Stimulated activated effector memory CD8-positive, alpha-beta T cell treated with anti-CD3 and anti-CD28 coated beads, Interleukin-12 subunit alpha, Interleukin-12 subunit beta, amount 100 ng/mL, for 72 hours (primary cell): ENCODE results near the gene SLC9A5.

Experiments used
- ATAC-seq: fragments of 150-1000 bp; cut with Tn5 transposase; 2 replicates; pipeline ENCODE4 v1.10.0; 2021
- DNase-seq, 2 donors: peaks; one replicate each; pipeline ENCODE4 v3.0.0; 2021 to 2022; ENCODE audit warnings: low spot score in 2 of 2
- H3K27ac Mint-ChIP-seq: one replicate; pipeline ENCODE4 v1.8.0; 2022; ENCODE audit warnings: mild to moderate bottlenecking, mixed read lengths
- H3K36me3 Mint-ChIP-seq: one replicate; pipeline ENCODE4 v1.8.0; 2022; ENCODE audit warnings: mild to moderate bottlenecking, mixed read lengths
- H3K4me1 Mint-ChIP-seq: one replicate; pipeline ENCODE4 v1.8.0; 2022; ENCODE audit warnings: mixed read lengths
- H3K4me3 Mint-ChIP-seq: one replicate; pipeline ENCODE4 v1.8.0; 2022; ENCODE audit warnings: mild to moderate bottlenecking, mixed read lengths
- H3K9me3 Mint-ChIP-seq: one replicate; pipeline ENCODE4 v1.8.0; 2022; ENCODE audit warnings: mixed read lengths

SLC9A5 gene

DNA sequence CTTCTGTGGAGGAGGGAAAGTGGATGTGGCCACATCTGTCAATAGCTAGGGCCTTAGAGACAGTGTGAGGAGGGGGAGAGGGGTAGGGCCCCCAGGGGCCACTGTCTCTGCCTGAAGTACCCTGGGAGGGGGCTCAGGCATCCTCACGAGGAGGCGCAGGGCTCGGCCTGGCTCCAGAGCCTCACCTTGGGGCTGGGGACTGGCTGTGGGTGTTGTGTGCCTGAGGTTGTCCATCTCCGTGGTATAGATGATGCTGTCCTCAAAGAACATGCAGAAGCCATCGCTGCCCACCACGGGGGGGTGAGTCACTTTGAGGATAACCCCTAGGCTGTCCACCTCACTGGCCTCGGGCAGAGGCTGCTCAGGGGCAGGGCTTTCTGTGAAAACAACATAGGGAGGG lies 42.7 kb downstream of the SLC9A5 start:
- ATAC-seq (no peak), DNase-seq (no peak)
- H3K27ac Mint-ChIP-seq = peak overlapping the region; percentile 86
- no peaks in the 10 kb centered on the region for H3K36me3 Mint-ChIP-seq
- H3K4me3 Mint-ChIP-seq = no peak overlapping the region
- H3K4me1 Mint-ChIP-seq = peaks cover 31% of the 10 kb centered on the region
- no peaks in the 10 kb centered on the region for H3K9me3 Mint-ChIP-seq

DNA sequence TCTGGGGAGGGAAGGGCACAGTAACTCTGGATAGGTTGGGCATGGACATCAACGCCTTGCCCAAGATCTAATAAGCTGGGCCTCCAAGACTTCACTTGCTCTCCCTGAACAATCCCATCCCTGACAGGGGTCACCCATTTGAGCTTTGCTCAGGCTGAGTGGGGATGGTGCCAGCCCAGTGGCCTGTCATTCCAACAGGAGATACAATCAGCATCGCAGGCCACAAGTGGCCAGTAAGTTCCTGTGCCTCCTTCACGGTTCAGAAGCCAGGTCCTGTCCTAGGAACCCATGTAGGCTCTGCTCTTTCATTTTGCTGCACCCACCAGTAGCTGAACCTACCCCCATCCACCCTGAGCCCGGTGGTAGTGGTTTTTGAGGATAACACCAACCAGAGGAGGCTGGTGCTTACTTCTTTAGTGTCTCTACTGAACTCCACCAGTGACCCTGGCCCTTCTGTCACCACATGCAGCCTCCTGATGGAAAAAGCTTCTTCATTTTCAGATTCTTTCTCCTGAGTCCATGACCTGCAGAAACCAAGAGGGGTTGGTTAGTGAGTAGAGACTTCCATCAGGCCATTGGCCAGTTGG lies 45.5 kb downstream of the SLC9A5 start:
- Mint-ChIP-seq H3K4me3 (no peak overlapping the region), H3K36me3 (no peaks in the 10 kb centered on the region), H3K27ac (peak overlapping the region; percentile 76), H3K4me1 (peaks cover 30% of the 10 kb centered on the region), H3K9me3 (no peaks in the 10 kb centered on the region)
- DNase-seq (no peak), ATAC-seq (no peak)

DNA sequence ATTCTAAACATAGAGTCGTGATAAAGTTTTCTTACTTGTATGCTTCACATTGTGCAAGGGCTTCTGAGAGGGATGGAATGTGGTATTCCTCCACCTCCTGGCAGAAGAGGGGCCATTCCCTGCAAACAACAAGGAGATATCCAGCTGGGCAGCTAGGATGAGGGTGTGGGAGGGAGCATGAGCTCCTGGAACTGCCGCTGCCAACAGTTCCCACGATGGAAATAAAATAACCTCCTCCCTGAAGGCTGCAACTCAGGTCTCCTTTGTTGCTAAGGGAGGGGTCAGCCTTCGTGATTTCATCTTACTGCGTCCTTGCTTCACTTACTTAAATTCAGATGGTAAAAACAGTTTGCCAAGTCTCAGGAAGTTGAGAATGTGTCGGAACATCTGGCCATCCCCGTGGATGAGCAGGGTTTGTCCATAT lies 46.2 kb downstream of the SLC9A5 start:
- no peak for ATAC-seq
- H3K4me3 Mint-ChIP-seq = no peak overlapping the region
- no peaks in the 10 kb centered on the region for H3K9me3 Mint-ChIP-seq
- DNase-seq = no peak
- H3K4me1 Mint-ChIP-seq = peaks cover 23% of the 10 kb centered on the region
- peak overlapping the region; percentile 76 for H3K27ac Mint-ChIP-seq
- H3K36me3 Mint-ChIP-seq = no peaks in the 10 kb centered on the region

DNA sequence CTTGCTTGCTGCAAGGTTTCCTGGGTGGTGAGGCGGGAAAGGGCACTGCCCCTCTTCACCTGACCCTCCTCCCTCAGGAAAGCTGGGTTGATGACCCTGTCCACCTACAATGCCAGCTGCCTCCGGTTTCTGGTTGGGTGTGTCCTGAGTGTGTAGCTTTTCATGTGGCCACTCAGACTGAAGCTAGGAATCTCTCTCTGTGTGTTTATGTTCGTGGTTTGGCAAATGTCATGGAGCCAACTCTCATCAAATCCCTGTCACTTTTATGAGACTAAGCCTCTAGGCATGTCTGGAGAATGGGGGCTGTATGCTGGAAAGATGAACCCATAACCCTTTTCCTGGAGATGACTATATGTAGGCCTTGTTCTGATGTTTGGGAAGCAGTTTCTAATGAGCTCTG lies 47.6 kb downstream of the SLC9A5 start:
- Mint-ChIP-seq H3K4me1 (peaks cover 14% of the 10 kb centered on the region), H3K27ac (peak overlapping the region; percentile 13), H3K9me3 (no peaks in the 10 kb centered on the region), H3K36me3 (no peaks in the 10 kb centered on the region), H3K4me3 (no peak overlapping the region)
- ATAC-seq = no peak
- DNase-seq = no peak

DNA sequence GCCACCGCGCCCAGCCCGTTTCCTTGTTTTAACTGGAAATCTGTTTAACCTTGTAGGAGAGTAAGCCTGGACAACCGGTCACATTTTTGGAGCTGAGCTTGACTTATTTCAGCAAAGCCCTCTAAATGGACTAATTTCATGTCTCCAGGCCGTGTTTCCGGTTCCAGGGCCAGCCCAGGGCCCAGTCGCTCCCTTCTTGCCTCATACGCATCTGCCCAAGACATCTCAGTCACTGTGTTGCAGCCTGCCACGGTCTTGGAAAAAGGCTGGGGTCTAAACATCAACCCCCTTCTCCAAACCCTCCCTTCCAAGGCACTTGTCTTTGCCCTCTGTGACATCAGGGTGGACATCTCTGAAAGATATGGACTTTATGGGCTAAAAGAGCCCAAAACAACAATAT lies 49.5 kb downstream of the SLC9A5 start:
- H3K4me3 Mint-ChIP-seq = no peak overlapping the region
- no peak for ATAC-seq
- no peak for DNase-seq
- H3K27ac Mint-ChIP-seq = no peak overlapping the region
- peaks cover 2% of the 10 kb centered on the region for H3K4me1 Mint-ChIP-seq
- no peaks in the 10 kb centered on the region for H3K36me3 Mint-ChIP-seq
- H3K9me3 Mint-ChIP-seq = no peaks in the 10 kb centered on the region

DNA sequence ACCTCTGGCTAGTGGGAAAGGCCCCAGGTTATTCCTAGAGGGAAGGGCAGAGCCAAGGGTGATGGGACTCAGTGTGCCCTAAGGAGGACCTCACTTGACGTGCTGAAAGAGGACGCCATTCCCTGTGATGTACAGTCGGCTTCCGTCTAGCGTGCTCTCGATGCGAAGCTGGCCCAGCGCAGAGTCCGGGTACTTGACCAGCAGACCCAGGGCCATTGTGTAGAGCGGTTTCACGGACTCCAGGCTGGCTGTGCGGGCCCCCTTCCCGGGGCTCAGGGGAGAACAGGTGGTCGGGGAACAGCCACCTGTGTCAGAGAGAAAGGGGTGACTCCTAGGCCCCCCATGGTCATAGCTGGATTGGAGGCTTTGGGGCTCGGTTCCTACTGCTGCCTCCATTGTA lies 50.5 kb downstream of the SLC9A5 start:
- H3K9me3 Mint-ChIP-seq = no peaks in the 10 kb centered on the region
- DNase-seq (no peak), ATAC-seq (no peak)
- H3K4me1 Mint-ChIP-seq = no peaks in the 10 kb centered on the region
- no peaks in the 10 kb centered on the region for H3K36me3 Mint-ChIP-seq
- no peak overlapping the region for H3K27ac Mint-ChIP-seq
- H3K4me3 Mint-ChIP-seq = no peak overlapping the region

DNA sequence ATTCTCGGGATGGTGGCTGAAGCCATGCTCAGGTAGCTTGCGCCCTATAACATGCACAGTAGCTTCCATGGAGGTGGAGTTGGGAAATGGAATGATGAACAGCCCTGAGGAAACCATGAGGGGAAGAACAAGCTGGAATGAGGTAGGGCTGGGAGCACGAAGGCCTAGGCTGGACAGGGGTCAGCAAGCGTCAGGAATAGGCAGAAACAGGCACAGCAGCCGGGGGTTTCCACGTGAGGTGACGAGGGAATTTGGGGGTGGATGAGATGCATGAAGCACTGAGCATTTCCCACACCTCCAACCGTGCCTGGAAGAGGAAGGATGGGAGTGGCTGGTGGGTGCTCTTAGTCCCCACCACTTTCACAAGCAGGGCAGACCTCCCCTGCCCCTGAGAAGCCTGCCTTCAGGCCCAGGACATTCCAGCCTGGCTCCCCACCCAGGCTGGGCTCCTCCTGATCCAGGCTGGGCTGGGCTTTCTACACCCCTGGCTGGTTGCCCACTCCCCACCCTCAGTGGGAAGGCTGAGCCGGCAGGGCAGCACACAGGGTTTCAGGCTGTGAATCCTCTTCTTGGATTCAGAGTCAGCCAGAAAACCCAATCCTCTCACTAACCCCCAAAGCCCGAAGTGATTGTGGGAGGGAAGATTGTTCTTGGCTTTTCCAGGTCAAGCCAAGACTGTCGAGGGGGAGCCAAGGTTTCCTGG lies 52.5 kb downstream of the SLC9A5 start:
- Mint-ChIP-seq H3K9me3 (no peaks in the 10 kb centered on the region), H3K36me3 (no peaks in the 10 kb centered on the region), H3K4me1 (no peaks in the 10 kb centered on the region), H3K4me3 (no peak overlapping the region), H3K27ac (no peak overlapping the region)
- ATAC-seq = no peak
- no peak for DNase-seq

DNA sequence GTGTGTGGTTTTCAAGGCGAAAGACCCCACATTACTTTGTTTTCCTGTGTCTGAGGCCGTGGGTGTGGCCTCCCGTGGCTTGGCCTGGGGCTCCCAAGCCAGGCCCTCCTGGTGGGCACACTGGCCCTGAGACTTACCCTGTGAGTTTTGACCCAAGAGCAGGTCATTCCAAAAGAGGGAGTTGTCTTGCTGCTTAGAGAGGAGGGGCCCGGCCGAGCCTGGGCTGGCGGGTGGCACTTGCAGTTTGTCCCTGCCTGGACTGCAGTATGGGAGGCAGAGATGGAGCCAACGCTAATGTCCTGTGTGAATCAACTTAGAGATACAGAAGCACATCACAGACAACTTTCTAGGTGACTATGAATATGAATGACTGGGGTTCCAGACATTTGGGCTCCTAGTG lies 53.3 kb downstream of the SLC9A5 start:
- Mint-ChIP-seq H3K27ac (peak overlapping the region; percentile 62), H3K4me3 (no peak overlapping the region), H3K4me1 (no peaks in the 10 kb centered on the region), H3K9me3 (no peaks in the 10 kb centered on the region), H3K36me3 (no peaks in the 10 kb centered on the region)
- DNase-seq = no peak
- peak; percentile 16 for ATAC-seq

DNA sequence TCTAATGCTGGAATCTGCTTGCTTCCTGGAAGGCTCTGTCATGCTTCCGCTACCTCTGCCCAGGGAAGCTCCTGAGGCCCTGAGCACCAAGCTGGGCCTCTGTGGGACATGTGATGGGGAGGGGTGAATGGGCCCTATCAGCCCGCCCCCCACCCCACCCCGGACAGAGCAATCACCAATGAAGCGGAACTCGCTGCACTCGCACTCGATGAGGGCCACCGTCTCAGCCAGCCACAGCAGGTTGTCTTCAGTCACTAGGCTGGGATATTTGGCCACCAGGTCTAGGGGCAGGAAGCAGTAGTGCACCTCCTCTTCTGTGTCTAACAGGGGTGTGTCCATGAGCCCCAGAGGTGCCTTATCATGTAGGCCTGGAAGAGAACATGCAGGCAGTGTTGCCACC lies 54.2 kb downstream of the SLC9A5 start:
- peaks cover under 1% of the 10 kb centered on the region for H3K36me3 Mint-ChIP-seq
- H3K4me3 Mint-ChIP-seq = no peak overlapping the region
- ATAC-seq (peak; percentile 47), DNase-seq (no peak)
- no peak overlapping the region for H3K27ac Mint-ChIP-seq
- H3K4me1 Mint-ChIP-seq = no peaks in the 10 kb centered on the region
- no peaks in the 10 kb centered on the region for H3K9me3 Mint-ChIP-seq

DNA sequence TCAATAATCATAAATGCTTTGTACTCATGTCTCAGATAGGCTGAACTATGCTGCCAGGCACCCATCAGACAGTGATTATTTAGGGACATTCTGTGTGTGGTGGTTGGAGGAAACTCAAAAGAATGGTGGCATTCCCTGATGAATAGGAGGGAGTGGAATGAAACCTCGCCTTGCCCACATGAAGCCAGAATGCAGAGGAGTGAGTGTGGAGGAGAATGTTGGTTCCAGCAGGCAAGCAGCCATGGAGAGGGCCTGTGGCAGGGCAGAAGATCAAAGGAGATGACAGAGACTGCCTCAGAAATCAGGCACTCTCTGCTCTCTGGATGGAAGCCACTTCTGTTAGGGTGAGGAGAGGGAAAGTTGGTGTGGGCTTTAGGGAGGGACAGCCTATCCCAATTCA lies 55.2 kb downstream of the SLC9A5 start:
- H3K36me3 Mint-ChIP-seq = peaks cover 5% of the 10 kb centered on the region
- no peak overlapping the region for H3K27ac Mint-ChIP-seq
- no peaks in the 10 kb centered on the region for H3K9me3 Mint-ChIP-seq
- no peak overlapping the region for H3K4me3 Mint-ChIP-seq
- H3K4me1 Mint-ChIP-seq = peaks cover 9% of the 10 kb centered on the region
- DNase-seq = no peak
- no peak for ATAC-seq

DNA sequence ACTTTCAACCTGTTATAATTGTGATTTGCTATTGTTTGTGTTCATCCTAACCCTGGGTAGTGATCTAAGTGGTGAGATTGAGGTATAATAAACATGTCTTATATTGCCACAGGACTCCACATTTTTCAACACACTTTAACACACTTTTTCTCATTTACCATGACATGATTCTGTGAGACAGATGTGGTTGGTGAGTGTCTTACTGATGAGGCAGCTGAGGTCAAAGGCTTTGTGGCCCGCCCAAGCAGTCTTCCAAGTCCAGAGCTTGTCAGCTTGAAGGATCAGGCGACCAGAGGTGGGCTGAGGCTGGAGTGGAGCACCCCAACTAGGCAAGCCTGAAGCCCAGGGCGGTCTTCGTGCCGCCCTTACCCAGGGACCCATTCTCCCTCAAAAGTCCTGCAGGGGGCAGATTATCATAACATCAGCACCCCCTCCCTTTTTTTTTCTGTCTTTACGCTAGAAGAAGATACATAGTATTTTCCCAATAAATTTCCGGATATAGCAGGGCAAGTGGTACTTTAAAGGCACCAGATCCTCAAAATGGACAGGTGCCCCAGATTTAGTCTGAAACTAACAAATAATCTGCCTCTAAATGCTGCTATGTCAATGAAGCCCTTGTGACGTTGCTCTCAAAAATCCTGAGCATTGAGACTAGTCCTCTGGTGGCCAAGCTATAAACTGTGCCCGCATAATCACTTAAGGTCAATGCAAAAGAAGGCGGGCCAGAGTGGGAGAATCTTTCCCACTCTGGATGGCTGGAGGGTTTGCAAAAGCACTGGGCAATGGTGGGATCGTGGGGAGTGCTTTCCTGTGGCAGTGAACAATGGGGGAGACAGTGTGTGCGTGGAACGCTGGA lies 56.7 kb downstream of the SLC9A5 start:
- Mint-ChIP-seq H3K4me3 (no peak overlapping the region), H3K36me3 (peaks cover 5% of the 10 kb centered on the region), H3K27ac (peak overlapping the region; percentile 1), H3K4me1 (peaks cover 20% of the 10 kb centered on the region), H3K9me3 (no peaks in the 10 kb centered on the region)
- DNase-seq (no peak), ATAC-seq (peak; percentile 21)

DNA sequence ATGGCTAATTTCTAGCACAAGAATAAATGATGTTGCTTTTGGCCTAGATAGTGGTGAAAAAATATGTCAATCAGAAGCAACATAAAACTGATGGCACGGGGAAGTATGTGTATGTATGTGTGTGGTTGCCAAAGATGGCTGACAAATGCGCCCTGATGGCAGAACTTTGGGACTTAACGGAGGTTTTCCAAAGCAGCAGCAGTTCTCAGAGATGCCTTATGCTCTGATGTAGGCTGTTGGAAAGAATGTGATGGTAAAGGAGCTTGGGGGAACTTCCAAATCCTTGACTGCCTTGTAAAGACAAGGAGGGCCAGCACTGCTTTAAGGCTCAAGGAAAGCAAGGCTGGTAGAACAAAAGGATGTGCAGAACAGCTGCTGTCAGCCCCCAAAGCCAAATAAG lies 61.8 kb downstream of the SLC9A5 start:
- ATAC-seq (no peak), DNase-seq (no peak)
- Mint-ChIP-seq H3K4me3 (no peak overlapping the region), H3K9me3 (no peaks in the 10 kb centered on the region), H3K4me1 (peaks cover 53% of the 10 kb centered on the region), H3K36me3 (peaks cover 23% of the 10 kb centered on the region), H3K27ac (peak overlapping the region; percentile 94)

DNA sequence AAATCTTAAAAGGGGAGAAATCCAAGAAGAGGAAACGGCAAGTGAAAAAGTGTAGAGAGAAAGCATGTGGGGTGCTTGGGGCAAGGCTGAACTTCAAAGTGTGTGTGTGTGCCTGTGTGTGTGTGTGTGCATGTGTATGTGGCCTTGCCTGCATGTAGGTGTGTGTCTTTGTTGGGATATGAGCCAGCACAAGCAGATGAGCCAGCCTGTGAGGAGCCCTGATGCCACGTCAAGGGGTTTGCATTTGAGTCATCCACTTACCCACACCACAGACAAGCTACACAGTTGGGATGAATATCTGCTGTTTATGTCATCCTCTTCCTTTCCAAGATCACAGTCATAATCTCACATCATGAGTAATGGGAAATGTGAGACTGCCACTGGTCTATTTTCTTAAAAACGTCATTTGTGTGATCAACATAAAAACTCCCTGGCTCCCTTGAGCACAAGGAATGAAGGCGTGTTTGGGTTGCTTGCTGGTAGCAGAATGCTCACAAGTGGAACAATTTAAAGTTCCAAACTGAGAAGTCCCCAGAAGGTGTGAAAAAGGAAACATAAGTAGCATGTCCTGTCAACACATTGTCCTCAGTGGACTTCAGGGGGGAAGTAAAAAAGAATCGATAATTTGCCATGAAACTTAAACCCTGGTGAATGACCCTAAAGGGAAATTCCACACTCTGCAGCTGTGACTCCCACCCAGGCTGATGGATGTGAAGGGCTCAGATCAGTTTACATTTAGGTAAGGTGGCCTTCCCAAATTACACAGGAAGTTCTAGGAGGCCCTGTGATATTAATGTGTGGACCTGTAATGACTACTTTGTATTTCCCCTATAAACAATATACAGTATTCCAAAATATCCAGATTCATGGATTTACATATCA lies 63.1 kb downstream of the SLC9A5 start:
- Mint-ChIP-seq H3K36me3 (peaks cover 23% of the 10 kb centered on the region), H3K9me3 (no peaks in the 10 kb centered on the region), H3K27ac (peak overlapping the region; percentile 94), H3K4me1 (peaks cover 53% of the 10 kb centered on the region), H3K4me3 (peak overlapping the region; percentile 29)
- DNase-seq = peak; percentile 56 to 91
- ATAC-seq = peak; percentile 99

DNA sequence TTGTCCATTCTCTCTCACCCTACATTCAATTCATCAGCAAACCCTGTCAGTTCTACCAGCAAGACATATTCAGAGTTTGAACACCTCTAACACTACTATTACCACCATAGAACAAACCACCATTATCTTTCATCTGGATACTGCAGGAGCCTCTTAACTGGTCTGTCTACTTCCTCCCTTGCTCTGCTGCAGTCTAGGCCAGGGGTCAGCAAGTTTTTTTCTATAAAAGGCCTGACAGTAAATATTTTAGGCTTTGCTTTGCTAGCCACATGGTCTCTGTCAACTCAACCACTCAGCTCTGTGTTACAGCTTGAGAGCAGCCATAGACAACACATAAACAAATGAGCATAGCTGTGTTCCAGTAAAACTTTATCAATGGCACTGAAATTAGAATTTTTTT lies 63.9 kb downstream of the SLC9A5 start:
- H3K9me3 Mint-ChIP-seq = no peaks in the 10 kb centered on the region
- H3K36me3 Mint-ChIP-seq = peaks cover 23% of the 10 kb centered on the region
- peak overlapping the region; percentile 94 for H3K27ac Mint-ChIP-seq
- ATAC-seq (no peak), DNase-seq (no peak)
- peak overlapping the region; percentile 29 for H3K4me3 Mint-ChIP-seq
- H3K4me1 Mint-ChIP-seq = peaks cover 53% of the 10 kb centered on the region

DNA sequence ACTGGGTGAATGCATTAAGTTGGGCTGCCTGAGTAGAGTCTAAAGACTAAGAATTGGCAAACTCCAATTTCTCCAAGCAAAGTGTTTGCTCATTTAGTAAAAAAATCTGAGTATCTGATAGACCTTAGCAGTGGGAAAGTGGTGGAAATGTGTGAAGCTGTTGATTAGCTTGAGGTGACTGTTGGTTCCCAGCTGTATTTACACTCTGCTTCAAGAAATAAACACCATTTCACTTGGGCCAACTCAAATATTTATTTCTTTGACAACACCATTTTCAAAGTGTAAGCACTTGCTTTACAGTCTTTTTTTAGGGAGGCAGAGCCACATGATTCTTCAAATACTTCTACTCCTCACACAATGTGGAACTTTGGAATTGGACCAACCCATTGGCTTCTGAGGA lies 69.1 kb downstream of the SLC9A5 start:
- no peaks in the 10 kb centered on the region for H3K9me3 Mint-ChIP-seq

More for the DNA sequence above, 69.1 kb downstream of the SLC9A5 start:
- H3K36me3 Mint-ChIP-seq = no peaks in the 10 kb centered on the region
- no peak for DNase-seq
- peaks cover 15% of the 10 kb centered on the region for H3K4me1 Mint-ChIP-seq
- ATAC-seq = no peak
- no peak overlapping the region for H3K4me3 Mint-ChIP-seq
- H3K27ac Mint-ChIP-seq = no peak overlapping the region
